SW 1271 (cell line): Measurements from ENCODE around the gene RPN2.
"Not testable (repeated sequence)": the region's sequence is repeated elsewhere in the genome, so short reads cannot be mapped to it uniquely, and the experiment has no call there.

Experiments
- DNase-seq, 2 experiments: peaks; one replicate each; lab custom pipeline; 2025; lab: John Stamatoyannopoulos, UW

Gene RPN2

GRCh38 chr20:37178839-37179682 lies at the start of gene RPN2, which contains the start of gene MROH8:
TSS of gene RPN2 (plus strand) at chr20:37179330. CDS start at chr20:37179357, 27 bp downstream.
TSS of gene MROH8 (minus strand) at chr20:37179548.
- peak; percentile 99 to 100 for DNase-seq

GRCh38 chr20:37131486-37131885 lies 47.6 kb upstream of the RPN2 start:
- DNase-seq: no peak

GRCh38 chr20:37133952-37134351 lies 45.2 kb upstream of the RPN2 start:
- no peak for DNase-seq

- DNase-seq: no peak
Measured at GRCh38 chr20:37137547-37137946, 41.6 kb upstream of the RPN2 start.

- DNase-seq: no peak
Measured at GRCh38 chr20:37142708-37143107, 36.4 kb upstream of the RPN2 start.

- DNase-seq: no peak
Measured at GRCh38 chr20:37144856-37145404, 34.2 kb upstream of the RPN2 start.

- no peak for DNase-seq
Measured at GRCh38 chr20:37147250-37147649, 31.9 kb upstream of the RPN2 start.

- DNase-seq: not testable (repeated sequence)
Measured at GRCh38 chr20:37150864-37151263, 28.3 kb upstream of the RPN2 start.

- no peak for DNase-seq
Measured at GRCh38 chr20:37151529-37151928, 27.6 kb upstream of the RPN2 start.

GRCh38 chr20:37152284-37152683 lies 26.8 kb upstream of the RPN2 start:
- DNase-seq: no peak

- no peak for DNase-seq
Measured at GRCh38 chr20:37154684-37155298, 24.3 kb upstream of the RPN2 start.

- no peak for DNase-seq
Measured at GRCh38 chr20:37155987-37156386, 23.1 kb upstream of the RPN2 start.

- DNase-seq: no peak
Measured at GRCh38 chr20:37158248-37158647, 20.9 kb upstream of the RPN2 start.

- no peak for DNase-seq
Measured at GRCh38 chr20:37160683-37161082, 18.4 kb upstream of the RPN2 start.

GRCh38 chr20:37161830-37162549 lies 17.1 kb upstream of the RPN2 start:
- no peak for DNase-seq

GRCh38 chr20:37162646-37163045 lies 16.5 kb upstream of the RPN2 start:
- no peak for DNase-seq

- DNase-seq: no peak
Measured at GRCh38 chr20:37163832-37164554, 15.1 kb upstream of the RPN2 start.

GRCh38 chr20:37165031-37165430 lies 14.1 kb upstream of the RPN2 start:
- no peak for DNase-seq

GRCh38 chr20:37166867-37167266 lies 12.3 kb upstream of the RPN2 start:
- DNase-seq: no peak

- DNase-seq: no peak
Measured at GRCh38 chr20:37172836-37173235, 6.3 kb upstream of the RPN2 start.

- peak in 1 of 2 experiments; percentile 44 for DNase-seq
Measured at GRCh38 chr20:37179683-37180524, 774 bp downstream of the RPN2 start.
